CD4-positive, alpha-beta memory T cell (primary cell): ENCODE measurements around the gene RHOU. TPM values are rescaled to one million over a fixed set of nuclear protein-coding genes. Genes with fewer than 3 reads are reported as not detected.

Experiments
- CTCF ChIA-PET: fragments of 350-600 bp; sonication (Branson Sonifier 250); formaldehyde crosslinking; loops from one replicate; lab custom pipeline; 2021; ENCODE audit warnings: inconsistent platforms; ENCODE audit not compliant: partially characterized antibody; lab: Charles Lee
- POLR2A ChIA-PET: fragments of 350-600 bp; sonication (Branson Sonifier 250); formaldehyde crosslinking; loops from one replicate; lab custom pipeline; 2021; ENCODE audit not compliant: partially characterized antibody; lab: Charles Lee
- DNase-seq, 5 donors: peaks; one replicate each; pipeline versions ENCODE4 v3.0.0 to v3.0.0-alpha.2; 2020 to 2022; ENCODE audit warnings: mixed read lengths in 1 of 5
- H3K27ac ChIP-seq: one replicate; pipeline ENCODE4 v1.7.0; 2013; ENCODE audit warnings: low read depth, low read length
- H3K27me3 ChIP-seq: 2 replicates; pipeline ENCODE4 v1.7.0; 2013; ENCODE audit warnings: mild to moderate bottlenecking, low read length, moderate library complexity; ENCODE audit not compliant: insufficient read depth
- H3K36me3 ChIP-seq: 2 replicates; pipeline ENCODE4 v1.7.0; 2013; ENCODE audit warnings: mild to moderate bottlenecking, low read length, moderate library complexity; ENCODE audit not compliant: insufficient read depth
- H3K4me1 ChIP-seq: 2 replicates; pipeline ENCODE4 v1.7.0; 2013; ENCODE audit warnings: mild to moderate bottlenecking, low read length, moderate library complexity; ENCODE audit not compliant: insufficient read depth
- H3K4me3 ChIP-seq, 2 donors: one replicate each; pipeline ENCODE4 v1.7.0; 2013; ENCODE audit warnings: low read length in 2 of 2, mild to moderate bottlenecking in 1 of 2
- H3K9me3 ChIP-seq, 2 donors: one replicate each; pipeline ENCODE4 v1.7.0; 2013; ENCODE audit warnings: low read length in 2 of 2, control low read depth in 1 of 2; ENCODE audit not compliant: control insufficient read depth in 1 of 2
- H3K27ac Mint-ChIP-seq, 7 donors: one replicate each; pipeline ENCODE4 v1.8.0; 2020 to 2021; ENCODE audit warnings: mixed read lengths in 7 of 7, mild to moderate bottlenecking in 6 of 7, inconsistent platforms in 3 of 7, moderate library complexity in 3 of 7
- H3K27me3 Mint-ChIP-seq, 2 donors: one replicate each; pipeline ENCODE4 v1.8.0; 2020 to 2021; ENCODE audit warnings: mixed read lengths in 2 of 2
- H3K36me3 Mint-ChIP-seq, 2 donors: one replicate each; pipeline ENCODE4 v1.8.0; 2020 to 2021; ENCODE audit warnings: mixed read lengths in 2 of 2, inconsistent platforms in 1 of 2, mild to moderate bottlenecking in 1 of 2
- H3K4me1 Mint-ChIP-seq, 4 donors: one replicate each; pipeline ENCODE4 v1.8.0; 2020 to 2021; ENCODE audit warnings: mixed read lengths in 4 of 4, mild to moderate bottlenecking in 1 of 4
- H3K4me3 Mint-ChIP-seq, 8 donors: one replicate each; pipeline ENCODE4 v1.8.0; 2020 to 2021; ENCODE audit warnings: mixed read lengths in 8 of 8, mild to moderate bottlenecking in 7 of 8, moderate library complexity in 6 of 8, inconsistent platforms in 3 of 8
- H3K9me3 Mint-ChIP-seq, 8 donors: one replicate each; pipeline ENCODE4 v1.8.0; 2020 to 2021; ENCODE audit warnings: mixed read lengths in 8 of 8, mild to moderate bottlenecking in 5 of 8, inconsistent platforms in 3 of 8, moderate library complexity in 1 of 8
- intact Hi-C: fragments of 100-400 bp; cut with micrococcal nuclease; formaldehyde crosslinking; loops from one replicate; pipeline ENCODE4 v1.15.1; 2023
- polyA plus RNA-seq, 2 donors: library from polyadenylated mRNA; unstranded; fragments of 300-500 nt; fragmentation: Illumina TruSeq; gene quantifications; one replicate each; pipeline ENCODE4 v1.2.3, GENCODE V29; 2021
- total RNA-seq, 2 experiments: library from RNA; stranded (reverse); gene quantifications; one replicate each; pipeline ENCODE4 v1.2.3, GENCODE V29; 2021

RHOU gene
- total and polyA plus RNA-seq, 4 experiments from 2014 or later = 0.29 to 4.1 (median 2.0) TPM

DNA sequence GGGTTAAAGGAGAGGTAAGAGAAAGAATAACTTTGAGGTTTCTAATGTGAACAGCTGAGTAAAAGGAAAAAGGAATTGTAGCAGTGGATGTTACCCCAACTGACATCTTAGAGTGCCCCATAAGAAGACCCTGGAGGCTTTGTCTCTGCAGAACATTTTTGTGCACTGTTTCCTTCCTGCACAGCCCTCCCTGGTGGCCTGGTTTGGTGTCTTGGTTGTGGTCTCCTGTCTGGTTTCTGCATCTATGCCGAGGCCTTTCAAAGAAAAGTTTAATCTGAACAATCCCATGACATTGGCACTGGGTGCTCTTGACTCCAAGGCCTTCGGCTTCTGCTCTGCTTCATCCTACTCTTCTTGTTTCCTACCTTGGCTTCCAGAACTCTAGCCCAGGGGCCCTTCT lies 57.8 kb downstream of the RHOU start:
- peak; percentile 18 to 43 (median 31) for DNase-seq
- Mint-ChIP-seq H3K27me3 (no peaks in the 10 kb centered on the region), H3K4me3 (no peak overlapping the region), H3K27ac (no peak overlapping the region), H3K9me3 (peaks cover 0 to 10% (median 3%) of the 10 kb centered on the region in 8 donors), H3K36me3 (peaks cover 0 to 8% of the 10 kb centered on the region in 2 donors), H3K4me1 (peaks cover 13 to 21% (median 16%) of the 10 kb centered on the region in 4 donors)
- intact Hi-C loops = loop anchor here (5.0 kb wide), 1 partner anchor 56 kb away; the partner anchor contains the start of gene RHOU
- Histone ChIP-seq H3K4me3 (peak overlapping the region in 1 of 2 donors; percentile 39), H3K36me3 (no peaks in the 10 kb centered on the region), H3K4me1 (peaks cover 55% of the 10 kb centered on the region), H3K27me3 (no peaks in the 10 kb centered on the region), H3K27ac (no peak overlapping the region), H3K9me3 (no peaks in the 10 kb centered on the region)
- POLR2A ChIA-PET = interaction anchor here (1.2 kb wide), 1 partner anchor 57 kb away, joined by 3 read pairs; no protein-coding TSS in a partner anchor
- CTCF ChIA-PET = interaction anchor here (1.1 to 2.9 kb wide), 4 partner anchors 10 to 434 kb away, joined by 3 to 14 read pairs (median 4); partner anchors contain the start of gene RHOU

GRCh38 chr1:228794173-228794572 lies 58.9 kb downstream of the RHOU start:
- H3K9me3 Mint-ChIP-seq = peaks cover 0 to 10% (median 4%) of the 10 kb centered on the region in 8 donors
- ChIA-PET POLR2A (interaction anchor here (0.7 to 2.7 kb wide), 4 partner anchors 10 to 337 kb away, joined by 3 to 12 read pairs (median 3); partner anchors contain the start of gene RHOU), CTCF (interaction anchor here (0.9 to 1.6 kb wide), 5 partner anchors 9 to 432 kb away, joined by 3 to 4 read pairs (median 3); no protein-coding TSS in a partner anchor)
- Histone ChIP-seq H3K27ac (no peak overlapping the region), H3K4me3 (peak overlapping the region in 1 of 2 donors; percentile 13), H3K36me3 (no peaks in the 10 kb centered on the region), H3K4me1 (peaks cover 55% of the 10 kb centered on the region), H3K9me3 (no peaks in the 10 kb centered on the region), H3K27me3 (no peaks in the 10 kb centered on the region)
- intact Hi-C loops = loop anchor here (5.0 kb wide), 1 partner anchor 57 kb away; the partner anchor contains the start of gene RHOU
- peaks cover 0 to 8% of the 10 kb centered on the region in 2 donors for H3K36me3 Mint-ChIP-seq
- H3K27me3 Mint-ChIP-seq = no peaks in the 10 kb centered on the region
- H3K4me1 Mint-ChIP-seq = peaks cover 13 to 21% (median 16%) of the 10 kb centered on the region in 4 donors
- no peak overlapping the region for H3K27ac Mint-ChIP-seq
- peak in 4 of 5 donors; percentile 18 to 42 (median 28) for DNase-seq
- H3K4me3 Mint-ChIP-seq = no peak overlapping the region

DNA sequence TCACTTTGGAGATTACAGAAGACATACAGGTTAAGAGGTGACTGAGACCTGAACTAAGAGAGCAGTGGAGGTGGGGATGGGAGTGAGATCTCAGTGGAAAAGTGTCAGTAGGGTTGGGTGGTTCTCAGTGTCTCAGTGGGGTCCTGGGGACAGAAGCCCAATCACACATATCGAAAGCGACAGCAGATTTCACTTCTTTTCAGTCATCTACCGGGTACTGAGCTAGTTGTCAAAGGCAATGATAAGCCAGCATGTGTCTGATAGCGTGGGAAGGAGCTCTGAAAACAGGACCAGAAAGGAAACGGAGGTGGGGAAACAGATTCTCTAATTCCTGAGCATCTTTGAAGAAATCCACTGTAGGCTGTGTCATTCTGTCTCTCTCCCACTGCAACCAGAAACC lies 59.5 kb downstream of the RHOU start:
- POLR2A ChIA-PET = interaction anchor here (1.4 to 2.7 kb wide), 2 partner anchors 10 to 47 kb away, joined by 3 to 12 read pairs; no protein-coding TSS in a partner anchor
- no peaks in the 10 kb centered on the region for H3K36me3 ChIP-seq

GRCh38 chr1:228795596-228795995 lies 60.3 kb downstream of the RHOU start:
- Mint-ChIP-seq H3K27me3 (no peaks in the 10 kb centered on the region), H3K36me3 (peaks cover 0 to 8% of the 10 kb centered on the region in 2 donors), H3K9me3 (peaks cover 0 to 14% (median 4%) of the 10 kb centered on the region in 8 donors), H3K27ac (peak overlapping the region in 4 of 7 donors; percentile 20 to 80 (median 45)), H3K4me3 (peak overlapping the region in 4 of 8 donors; percentile 16 to 51 (median 31)), H3K4me1 (peaks cover 10 to 25% (median 17%) of the 10 kb centered on the region in 4 donors)
- DNase-seq = no peak
- no peaks in the 10 kb centered on the region for H3K9me3 ChIP-seq
- H3K36me3 ChIP-seq = no peaks in the 10 kb centered on the region
- intact Hi-C loops = no loop called here
- ChIA-PET CTCF (interaction anchor here (1.0 to 1.3 kb wide), 2 partner anchors 59 to 431 kb away, joined by 3 to 4 read pairs; no protein-coding TSS in a partner anchor), POLR2A (interaction anchor here (2.7 kb wide), 1 partner anchor 9 kb away, joined by 12 read pairs; no protein-coding TSS in a partner anchor)
- no peak overlapping the region for H3K4me3 ChIP-seq
- H3K27me3 ChIP-seq = no peaks in the 10 kb centered on the region
- no peak overlapping the region for H3K27ac ChIP-seq
- H3K4me1 ChIP-seq = peaks cover 53% of the 10 kb centered on the region

More for the DNA sequence above, 59.5 kb downstream of the RHOU start:
- no peak overlapping the region for H3K27ac Mint-ChIP-seq
- peaks cover 0 to 8% of the 10 kb centered on the region in 2 donors for H3K36me3 Mint-ChIP-seq
- H3K27ac ChIP-seq = no peak overlapping the region
- no peaks in the 10 kb centered on the region for H3K27me3 ChIP-seq
- CTCF ChIA-PET = interaction anchor here (0.9 to 1.4 kb wide), 5 partner anchors 10 to 433 kb away, joined by 3 to 4 read pairs (median 3); no protein-coding TSS in a partner anchor
- H3K9me3 Mint-ChIP-seq = peaks cover 0 to 14% (median 4%) of the 10 kb centered on the region in 8 donors
- H3K4me3 Mint-ChIP-seq = no peak overlapping the region
- H3K4me3 ChIP-seq = no peak overlapping the region
- DNase-seq = no peak
- H3K9me3 ChIP-seq = no peaks in the 10 kb centered on the region
- peaks cover 55% of the 10 kb centered on the region for H3K4me1 ChIP-seq
- H3K27me3 Mint-ChIP-seq = no peaks in the 10 kb centered on the region
- intact Hi-C loops = loop anchor here (5.0 kb wide), 1 partner anchor 58 kb away; the partner anchor contains the start of gene RHOU
- H3K4me1 Mint-ChIP-seq = peaks cover 13 to 22% (median 19%) of the 10 kb centered on the region in 4 donors

Other genes starting within 250 kb of the RHOU start
- 10 to 100 TPM; 67.4 to 73.4 TPM for gene RNF187, start 248.1 kb upstream of the RHOU start, total RNA-seq
- gene RNF187, start 248.1 kb upstream of the RHOU start, polyA plus RNA-seq = 10 to 100 TPM; 15.3 to 46.4 TPM